Right lung (tissue), 5 donors: Measurements from ENCODE around the gene PHPT1. TPM values are rescaled to one million over a fixed set of nuclear protein-coding genes. Genes with fewer than 3 reads are reported as not detected.
"Not testable (repeated sequence)": the region's sequence is repeated elsewhere in the genome, so short reads cannot be mapped to it uniquely, and the experiment has no call there.

Experiments
- DNase-seq, 2 donors: peaks; one replicate each; pipeline ENCODE4 v3.0.0-alpha.2; 2013
- polyA plus RNA-seq, 5 donors: library from polyadenylated mRNA; unstranded; fragments of 120-200 nt; gene quantifications; one replicate each; pipeline versions ENCODE4 v1.2.1 to v1.2.3, GENCODE V29; 2013; ENCODE audit warnings: inconsistent platforms in 1 of 5, low replicate concordance in 1 of 5; ENCODE audit not compliant: insufficient read length in 5 of 5, insufficient read depth in 1 of 5

PHPT1 gene
- polyA plus RNA-seq, 5 donors, result 57.7 to 161 (median 84.7) TPM

GRCh38 chr9:136857581-136858412 lies 8.6 kb downstream of the PHPT1 start:
- no peak for DNase-seq

- no peak for DNase-seq
Observed at GRCh38 chr9:136858452-136858843, 9.2 kb downstream of the PHPT1 start.

GRCh38 chr9:136858844-136859757 lies 9.9 kb downstream of the PHPT1 start:
- DNase-seq, result no peak

GRCh38 chr9:136860529-136860928 lies 11.3 kb downstream of the PHPT1 start:
- DNase-seq, result no peak

GRCh38 chr9:136860933-136861873 lies 12.0 kb downstream of the PHPT1 start:
- DNase-seq, result no peak

- DNase-seq, result no peak
Observed at GRCh38 chr9:136861874-136862457, 12.8 kb downstream of the PHPT1 start.

- DNase-seq, result no peak
Observed at GRCh38 chr9:136862849-136863622, 13.8 kb downstream of the PHPT1 start.

- DNase-seq, result no peak
Observed at GRCh38 chr9:136863623-136864273, 14.5 kb downstream of the PHPT1 start.

GRCh38 chr9:136865041-136865767 lies 16.0 kb downstream of the PHPT1 start:
- no peak for DNase-seq

GRCh38 chr9:136865768-136866103 lies 16.5 kb downstream of the PHPT1 start:
- no peak for DNase-seq

- not testable (repeated sequence) for DNase-seq
Observed at GRCh38 chr9:136866898-136867421, 17.8 kb downstream of the PHPT1 start.

GRCh38 chr9:136867480-136867879 lies 18.3 kb downstream of the PHPT1 start:
- no peak for DNase-seq

- DNase-seq, result no peak
Observed at GRCh38 chr9:136867917-136868316, 18.7 kb downstream of the PHPT1 start.

GRCh38 chr9:136868644-136869043 lies 19.4 kb downstream of the PHPT1 start:
- DNase-seq, result no peak

- DNase-seq, result not testable (repeated sequence)
Observed at GRCh38 chr9:136869611-136870010, 20.4 kb downstream of the PHPT1 start.

GRCh38 chr9:136875155-136875554 lies 25.9 kb downstream of the PHPT1 start:
- no peak for DNase-seq

- DNase-seq, result no peak
Observed at GRCh38 chr9:136876476-136876875, 27.3 kb downstream of the PHPT1 start.

- DNase-seq, result no peak
Observed at GRCh38 chr9:136880651-136881050, 31.4 kb downstream of the PHPT1 start.

GRCh38 chr9:136881691-136882108 lies 32.5 kb downstream of the PHPT1 start:
- no peak for DNase-seq
